Prostate gland (tissue), 2 donors: ENCODE results near the gene UGT2A3.

Experiments
- POLR2AphosphoS5 ChIP-seq: sonication (generic); formaldehyde crosslinking; IDR thresholded peaks from one replicate; pipeline ENCODE4 v1.6.1; 2017; ENCODE audit warnings: antibody characterized with exemption
- TF ChIP-seq, protein P1 (sequence below), 4 experiments: fragments of 200-600 bp in 2 of 4; fragments of 450-650 bp in 2 of 4; sonication (generic) in 2 of 4; IDR thresholded peaks; 1 replicate in 3 of 4; 2 replicates in 1 of 4; pipeline ENCODE4 v1.5.1; 2016 to 2019; ENCODE audit warnings: antibody characterized with exemption in 4 of 4, mild to moderate bottlenecking in 2 of 4, moderate library complexity in 2 of 4

DNA sequence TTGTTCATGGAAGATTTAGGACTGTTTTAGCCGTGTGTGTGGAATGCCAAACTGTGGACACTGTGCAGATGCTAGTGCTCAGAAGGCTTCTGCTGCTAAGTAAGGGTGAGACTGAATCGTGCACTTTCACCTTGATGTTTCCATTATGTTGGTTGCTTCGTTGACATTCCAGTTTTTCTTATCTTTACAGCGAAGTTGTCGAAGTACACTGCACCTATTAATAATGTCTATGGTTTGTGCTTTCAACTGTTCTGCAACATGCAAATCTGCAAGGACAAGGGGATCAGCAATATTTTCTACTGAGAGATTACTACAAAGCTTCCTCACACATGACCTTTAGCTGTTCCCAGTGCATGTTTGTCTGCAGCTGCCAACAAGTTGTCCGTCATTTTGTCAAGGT lies 67.7 kb downstream of the UGT2A3 start:
- TF ChIP-seq, protein P1, sequence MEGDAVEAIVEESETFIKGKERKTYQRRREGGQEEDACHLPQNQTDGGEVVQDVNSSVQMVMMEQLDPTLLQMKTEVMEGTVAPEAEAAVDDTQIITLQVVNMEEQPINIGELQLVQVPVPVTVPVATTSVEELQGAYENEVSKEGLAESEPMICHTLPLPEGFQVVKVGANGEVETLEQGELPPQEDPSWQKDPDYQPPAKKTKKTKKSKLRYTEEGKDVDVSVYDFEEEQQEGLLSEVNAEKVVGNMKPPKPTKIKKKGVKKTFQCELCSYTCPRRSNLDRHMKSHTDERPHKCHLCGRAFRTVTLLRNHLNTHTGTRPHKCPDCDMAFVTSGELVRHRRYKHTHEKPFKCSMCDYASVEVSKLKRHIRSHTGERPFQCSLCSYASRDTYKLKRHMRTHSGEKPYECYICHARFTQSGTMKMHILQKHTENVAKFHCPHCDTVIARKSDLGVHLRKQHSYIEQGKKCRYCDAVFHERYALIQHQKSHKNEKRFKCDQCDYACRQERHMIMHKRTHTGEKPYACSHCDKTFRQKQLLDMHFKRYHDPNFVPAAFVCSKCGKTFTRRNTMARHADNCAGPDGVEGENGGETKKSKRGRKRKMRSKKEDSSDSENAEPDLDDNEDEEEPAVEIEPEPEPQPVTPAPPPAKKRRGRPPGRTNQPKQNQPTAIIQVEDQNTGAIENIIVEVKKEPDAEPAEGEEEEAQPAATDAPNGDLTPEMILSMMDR (IDR thresholded peaks at IDR 0.05), result no peak
- TF ChIP-seq POLR2AphosphoS5, result no peak
